Aorta (tissue), 5 donors: ENCODE results near the gene TUBGCP6. TPM values are rescaled to one million over a fixed set of nuclear protein-coding genes. Genes with fewer than 3 reads are reported as not detected.

Experiments
- ATAC-seq: fragments of 200-7000 bp; cut with Tn5 transposase; one replicate; pipeline ENCODE4 v1.9.1; 2022; ENCODE audit warnings: moderate library complexity; ENCODE audit not compliant: low FRiP score
- DNase-seq, 2 donors: peaks; one replicate each; pipeline ENCODE4 v3.0.0-alpha.2; 2020
- H3K27ac ChIP-seq, 2 donors: one replicate each; pipeline ENCODE4 v1.5.1; 2013; ENCODE audit warnings: low read length in 2 of 2, mild to moderate bottlenecking in 2 of 2, moderate library complexity in 2 of 2, control low read depth in 1 of 2, inconsistent platforms in 1 of 2, low read depth in 1 of 2
- H3K27me3 ChIP-seq, 2 donors: one replicate each; pipeline ENCODE4 v1.6.1; 2013; ENCODE audit warnings: control low read depth in 1 of 2, low read length in 1 of 2, mild to moderate bottlenecking in 1 of 2, moderate library complexity in 1 of 2; ENCODE audit not compliant: insufficient read depth in 2 of 2, control insufficient read depth in 1 of 2
- H3K36me3 ChIP-seq, 2 donors: one replicate each; pipeline ENCODE4 v1.6.1; 2013; ENCODE audit warnings: control low read depth in 1 of 2, low read length in 1 of 2, mild to moderate bottlenecking in 1 of 2; ENCODE audit not compliant: insufficient read depth in 2 of 2, control insufficient read depth in 1 of 2
- H3K4me1 ChIP-seq, 2 donors: one replicate each; pipeline ENCODE4 v1.6.1; 2013; ENCODE audit warnings: low read length in 2 of 2, control low read depth in 1 of 2, mild to moderate bottlenecking in 1 of 2, moderate library complexity in 1 of 2; ENCODE audit not compliant: insufficient read depth in 2 of 2, control insufficient read depth in 1 of 2
- H3K4me3 ChIP-seq, 2 donors: one replicate each; pipeline ENCODE4 v1.5.1; 2013; ENCODE audit warnings: low read length in 2 of 2, control low read depth in 1 of 2, mild to moderate bottlenecking in 1 of 2
- H3K9me3 ChIP-seq: one replicate; pipeline ENCODE4 v1.6.1; 2013; ENCODE audit warnings: mild to moderate bottlenecking, low read length; ENCODE audit not compliant: control insufficient read depth
- WGBS, 2 donors: extraction: QIAGEN DNeasy Blood & Tissue Kit; methylation state at CpG; one replicate each; pipeline ENCODE4 v1.1.7; 2013; 5-methylcytosine and 5-hydroxymethylcytosine counted together
- intact Hi-C, 2 donors: fragments of 100-400 bp; cut with DNase I; formaldehyde crosslinking; loops; one replicate each; pipeline versions ENCODE4 v1.14.2 to v1.15.0; 2022
- polyA plus RNA-seq, 2 donors: library from polyadenylated mRNA; stranded (reverse); fragments of 200-250 nt; gene quantifications; one replicate each; pipeline ENCODE4 v1.2.3, GENCODE V29; 2013
- total RNA-seq, 2 donors: library from RNA; stranded (reverse); fragmentation: NEBNext Ultra II Directional; extraction: Animal tissue kit (Norgen Biotek cat#: 25700); gene quantifications; one replicate each; pipeline ENCODE4 v1.2.1, GENCODE V29; 2021
- donor health status: healthy with polysubstance abuse.
- donor health status: Bipolar disorder and iron deficiency.
- donor health status: DM: no; HTN: no; CAD: no.
- donor health status: DM: no; HTN: no; CAD: no.
- donor health status: DM: yes; HTN: yes; CAD: no.

Gene TUBGCP6
- total and polyA plus RNA-seq, 4 donors: 7.0 to 134 (median 39.3) TPM

DNA sequence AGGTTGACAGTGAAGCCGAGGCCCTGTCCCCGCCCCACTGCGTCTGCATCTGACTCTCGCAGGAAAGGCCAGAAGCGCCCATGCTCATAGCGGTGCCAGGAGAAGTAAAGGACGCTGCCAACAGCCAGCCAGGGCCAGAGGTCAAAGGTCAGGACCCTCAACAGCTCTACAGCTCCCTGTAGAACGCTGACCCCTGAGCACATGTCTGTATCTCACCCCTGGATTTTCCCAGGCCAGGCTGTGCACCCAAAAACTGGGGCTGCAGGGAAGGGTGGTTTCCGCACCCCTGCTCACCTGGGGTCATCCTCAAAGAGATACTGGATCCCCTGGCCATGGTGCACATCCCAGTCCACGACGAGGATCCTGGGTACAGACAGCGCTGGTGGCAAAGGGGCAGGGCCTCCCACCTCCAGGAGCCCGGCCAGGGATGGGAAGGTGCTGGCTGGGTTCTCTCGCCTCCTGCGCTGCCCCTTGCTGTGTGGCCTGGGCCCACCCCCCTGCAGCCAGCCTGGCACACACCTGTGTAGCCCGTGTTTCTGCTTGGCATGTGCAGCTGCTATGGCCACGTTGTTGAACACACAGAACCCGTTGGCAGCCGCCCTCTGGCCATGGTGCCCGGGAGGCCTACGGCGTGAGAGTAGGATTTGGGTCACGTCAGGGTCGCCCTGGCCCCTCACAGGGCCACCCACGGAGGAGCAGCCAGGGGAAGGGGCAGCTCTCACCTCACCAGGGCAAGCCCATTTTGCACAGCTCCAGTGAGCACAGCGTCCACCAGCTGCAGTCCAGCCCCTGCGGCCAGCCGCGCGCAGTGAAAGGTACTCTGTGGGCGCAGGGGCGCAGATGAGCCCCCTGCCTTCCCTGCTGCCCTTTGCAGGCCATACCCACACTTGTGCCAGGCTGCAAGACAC is 4.8 kb upstream of the TUBGCP6 start:
- H3K4me1 ChIP-seq: no peaks in the 10 kb centered on the region
- H3K36me3 ChIP-seq: no peaks in the 10 kb centered on the region
- no peak overlapping the region for H3K4me3 ChIP-seq
- DNase-seq (no peak), ATAC-seq (no peak)
- 82 to 86% methylated on average over 32 of the region's 32 CpGs for WGBS, 2 donors
- intact Hi-C loops: loop anchor here (5.0 to 10.0 kb wide), 3 partner anchors 78 to 255 kb away; partner anchors contain the start of genes DENND6B (in 1 of the 2), LMF2 (in 1 of the 2), NCAPH2 (in 1 of the 2) and PPP6R2 (in 1 of the 2)
- H3K9me3 ChIP-seq: no peaks in the 10 kb centered on the region
- no peaks in the 10 kb centered on the region for H3K27me3 ChIP-seq
- H3K27ac ChIP-seq: no peak overlapping the region

DNA sequence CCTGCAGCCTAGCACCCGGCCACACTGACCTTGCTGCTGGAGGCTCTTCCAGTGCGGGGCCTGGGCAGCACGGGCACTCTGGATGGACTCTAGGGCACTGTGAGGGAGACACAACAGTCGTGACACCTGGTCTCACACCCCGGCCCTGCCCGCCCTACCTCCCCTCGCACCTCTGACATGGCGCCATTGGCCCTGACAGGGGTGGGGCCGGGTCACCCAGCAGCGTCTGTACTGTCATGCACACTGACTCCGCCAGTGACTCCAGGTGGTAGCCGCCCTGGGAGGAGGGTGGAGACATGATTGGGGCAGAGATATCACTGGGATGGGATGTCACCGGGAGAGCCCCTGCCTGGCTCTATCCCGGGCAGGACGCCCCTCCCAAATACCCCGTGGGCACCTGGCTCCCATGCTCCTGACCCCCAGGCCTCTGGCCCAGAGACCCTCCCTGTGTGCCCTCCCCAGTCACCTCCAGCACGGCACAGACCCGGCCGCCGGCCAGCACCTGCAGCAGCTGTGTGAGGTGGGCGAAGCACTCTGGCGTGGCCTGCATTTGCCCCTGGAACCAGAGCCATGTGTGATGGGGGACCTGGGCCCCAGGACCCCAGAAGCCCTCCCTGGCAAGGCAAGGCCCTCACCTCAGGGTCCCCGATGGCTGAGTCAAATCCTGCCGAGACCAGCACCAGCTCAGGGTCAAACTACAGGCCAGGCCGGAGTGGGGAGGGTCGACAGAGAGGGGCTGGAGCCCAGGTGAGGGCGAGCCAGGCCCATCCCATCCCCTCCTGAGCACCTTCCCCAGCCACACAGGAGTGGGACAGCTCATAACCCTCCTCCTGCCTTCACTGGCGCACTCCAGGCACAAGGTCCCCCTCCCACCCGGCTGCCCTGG is 3.6 kb upstream of the TUBGCP6 start:
- Histone ChIP-seq H3K4me3 (no peak overlapping the region), H3K27me3 (no peaks in the 10 kb centered on the region), H3K27ac (no peak overlapping the region), H3K36me3 (no peaks in the 10 kb centered on the region), H3K4me1 (no peaks in the 10 kb centered on the region), H3K9me3 (no peaks in the 10 kb centered on the region)
- 86 to 90% methylated on average over 29 of the region's 29 CpGs for WGBS, 2 donors
- DNase-seq: no peak
- ATAC-seq: no peak
- intact Hi-C loops: loop anchor here in 1 of 2 donors (10.0 kb wide), 1 partner anchor 256 kb away; the partner anchor contains the start of genes LMF2 and NCAPH2

DNA sequence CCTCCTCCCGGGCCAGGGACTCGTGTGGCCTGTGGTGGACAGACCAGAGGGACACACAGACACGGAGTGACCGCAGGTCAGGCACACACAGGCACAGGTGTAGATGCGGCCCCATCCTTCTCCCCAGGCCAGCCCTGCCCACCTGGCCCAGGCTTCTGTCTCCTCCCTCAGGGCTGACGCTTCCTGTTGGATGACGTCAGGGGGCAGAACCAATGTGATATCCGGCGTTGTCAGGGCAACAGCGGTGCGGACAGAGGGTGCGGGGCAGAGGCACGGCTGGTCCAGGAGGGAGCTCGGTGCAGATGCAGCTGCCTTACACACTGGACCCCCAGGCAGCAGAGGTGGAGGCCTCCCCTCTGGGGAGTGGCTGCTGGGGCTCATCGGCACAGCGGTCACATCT is 2.9 kb upstream of the TUBGCP6 start:
- ATAC-seq (no peak), DNase-seq (no peak)
- H3K27ac ChIP-seq: no peak overlapping the region
- H3K36me3 ChIP-seq: no peaks in the 10 kb centered on the region
- intact Hi-C loops: loop anchor here in 1 of 2 donors (10.0 kb wide), 1 partner anchor 257 kb away; the partner anchor contains the start of genes LMF2 and NCAPH2
- no peaks in the 10 kb centered on the region for H3K4me1 ChIP-seq
- 45 to 48% methylated on average over 16 of the region's 16 CpGs for WGBS, 2 donors
- H3K4me3 ChIP-seq: no peak overlapping the region
- no peaks in the 10 kb centered on the region for H3K9me3 ChIP-seq
- no peaks in the 10 kb centered on the region for H3K27me3 ChIP-seq

DNA sequence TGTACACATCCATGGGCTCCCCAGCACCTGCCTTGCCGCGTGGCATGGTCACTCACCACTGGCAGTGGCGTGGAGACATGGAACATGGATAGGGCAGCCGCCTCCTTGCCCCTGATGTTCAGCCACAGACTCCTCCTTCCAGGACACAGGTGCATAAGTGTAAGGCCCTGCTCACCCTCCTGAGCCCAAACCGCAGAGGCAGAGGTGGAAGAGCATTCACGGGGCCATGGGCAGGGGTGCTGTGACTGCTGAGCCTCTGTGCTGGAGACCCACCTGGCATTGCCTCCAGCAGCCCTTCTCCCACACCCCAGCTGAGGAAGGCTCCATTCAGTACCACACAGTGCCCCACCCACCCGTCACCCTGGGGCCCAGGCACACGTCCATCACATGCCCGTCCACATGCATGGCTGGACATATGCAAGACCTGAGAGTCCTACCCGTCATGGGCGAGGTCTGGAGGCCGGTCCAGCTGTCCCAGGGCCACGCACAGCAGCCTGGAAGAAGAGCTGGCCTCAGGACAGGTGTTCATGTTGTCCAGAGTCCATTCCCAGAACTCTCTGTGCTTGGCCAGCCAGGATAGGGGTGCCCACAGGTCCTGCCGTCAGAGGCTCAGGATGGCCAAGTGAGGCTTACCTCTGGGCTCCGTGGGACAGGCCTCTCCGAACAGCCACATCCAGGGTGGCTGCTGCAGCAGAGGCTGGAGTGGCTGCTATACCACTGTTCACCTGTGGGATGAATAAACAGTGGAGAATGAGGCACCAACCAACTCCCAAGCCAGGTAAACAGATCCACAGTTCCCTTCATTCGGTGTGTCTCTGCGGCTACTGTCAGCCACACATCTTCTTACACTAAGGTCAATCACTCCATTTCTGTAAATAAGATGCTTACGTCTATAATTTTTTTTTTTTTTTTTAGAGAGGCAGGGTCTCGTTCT is 1.7 kb upstream of the TUBGCP6 start:
- H3K36me3 ChIP-seq: no peaks in the 10 kb centered on the region
- H3K4me1 ChIP-seq: no peaks in the 10 kb centered on the region
- intact Hi-C loops: loop anchor here in 1 of 2 donors (10.0 kb wide), 1 partner anchor 258 kb away; the partner anchor contains the start of genes LMF2 and NCAPH2
- H3K27ac ChIP-seq: no peak overlapping the region
- ATAC-seq (no peak), DNase-seq (no peak)
- H3K9me3 ChIP-seq: no peaks in the 10 kb centered on the region
- WGBS, 2 donors: 81 to 84% methylated on average over 20 of the region's 20 CpGs
- H3K4me3 ChIP-seq: no peak overlapping the region
- H3K27me3 ChIP-seq: no peaks in the 10 kb centered on the region

DNA sequence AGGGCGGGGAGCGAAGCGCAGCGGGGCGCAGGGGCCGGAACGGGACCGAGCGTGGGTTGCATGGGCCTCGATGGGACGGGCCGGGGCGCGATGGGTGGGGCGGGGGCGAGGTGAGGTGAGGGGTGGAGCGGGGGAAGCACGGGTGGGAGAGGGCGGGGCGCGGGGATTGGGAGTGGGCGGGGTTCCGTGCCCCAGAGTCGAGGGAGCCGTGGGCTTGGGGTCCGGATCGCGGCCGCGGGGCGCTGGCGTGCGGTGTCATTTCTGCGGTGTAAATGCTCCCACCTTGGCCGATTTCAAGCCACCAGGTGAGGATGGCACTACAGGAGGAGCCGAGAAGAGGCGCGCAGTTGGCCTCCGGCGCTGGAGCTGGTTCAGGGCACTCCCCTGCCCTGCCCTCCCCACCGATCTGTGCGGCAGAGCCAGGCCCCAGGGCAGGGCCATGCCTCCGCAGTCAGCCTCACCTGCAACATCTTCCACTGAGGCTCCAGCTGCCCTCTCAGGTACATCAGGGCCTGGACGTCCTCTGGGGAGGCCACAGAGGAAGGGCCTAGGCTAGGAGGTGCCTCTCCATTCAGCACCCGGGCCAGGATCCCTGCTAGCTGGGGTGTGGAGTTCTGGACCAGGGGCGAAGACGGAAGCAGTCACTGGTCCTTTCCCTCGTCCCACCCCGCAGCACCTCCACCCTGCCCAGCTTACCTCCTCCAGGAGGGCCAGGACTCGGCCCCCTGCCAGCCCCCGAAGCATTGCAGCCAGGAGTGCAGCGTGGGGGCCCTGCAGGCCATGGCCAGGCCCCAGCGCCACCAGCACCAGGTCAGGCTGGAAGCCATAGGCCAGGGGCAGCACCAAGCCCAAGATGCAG is 620 bp upstream of the TUBGCP6 start:
- whole genome bisulfite sequencing, 2 donors: 12 to 20% methylated on average over 36 to 53 of the region's 53 CpGs
- intact Hi-C loops: loop anchor here in 1 of 2 donors (10.0 kb wide), 1 partner anchor 259 kb away; the partner anchor contains the start of genes LMF2 and NCAPH2
- DNase-seq (no peak), ATAC-seq (peak; percentile 28)
- Histone ChIP-seq H3K4me3 (peak overlapping the region; percentile 55 to 77), H3K4me1 (no peaks in the 10 kb centered on the region), H3K27me3 (no peaks in the 10 kb centered on the region), H3K27ac (peak overlapping the region in 1 of 2 donors; percentile 33), H3K9me3 (no peaks in the 10 kb centered on the region), H3K36me3 (no peaks in the 10 kb centered on the region)

DNA sequence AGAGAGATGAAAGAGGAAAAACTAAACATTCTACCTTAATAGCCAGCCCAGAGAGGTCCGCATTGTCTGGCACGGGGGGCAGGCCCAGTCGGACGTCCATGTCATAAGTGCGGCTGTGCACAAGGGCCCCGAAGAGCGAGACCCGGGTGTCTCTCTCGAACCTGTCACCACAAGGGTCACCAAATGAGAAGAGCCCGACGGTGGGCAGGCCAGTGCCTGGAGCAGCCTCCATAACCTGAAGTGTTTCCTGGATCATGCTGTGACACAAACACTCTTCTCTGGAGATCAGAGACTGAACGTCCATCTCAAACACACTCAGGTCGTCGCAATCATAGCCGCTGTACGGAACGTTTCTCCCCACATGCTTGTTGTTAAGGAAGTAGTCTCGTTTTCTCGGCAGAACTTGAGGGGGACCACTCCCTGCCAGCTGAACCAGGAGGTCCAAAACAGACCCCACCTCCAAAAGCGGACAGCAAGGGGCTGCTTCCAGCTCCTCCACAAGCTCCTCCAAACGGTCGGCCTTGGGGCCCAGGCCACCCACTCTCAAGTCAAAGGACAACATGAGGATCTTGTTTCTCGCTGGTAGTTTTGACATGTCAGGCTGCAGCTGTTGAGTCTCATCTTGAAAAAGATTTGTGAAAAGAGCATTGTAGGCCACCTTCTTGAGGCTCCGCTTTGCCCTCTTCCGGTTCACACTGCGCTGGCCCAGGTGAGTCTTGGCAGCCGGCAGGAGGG is 971 bp downstream of the TUBGCP6 start:
- intact Hi-C loops: loop anchor here (5.0 to 10.0 kb wide), 2 partner anchors 52 to 261 kb away; partner anchors contain the start of genes LMF2 (in 1 of the 2) and NCAPH2 (in 1 of the 2)
- Histone ChIP-seq H3K36me3 (peaks cover 0 to 4% of the 10 kb centered on the region in 2 donors), H3K4me3 (peak overlapping the region; percentile 48 to 77), H3K9me3 (no peaks in the 10 kb centered on the region), H3K27ac (peak overlapping the region in 1 of 2 donors; percentile 29), H3K4me1 (no peaks in the 10 kb centered on the region), H3K27me3 (no peaks in the 10 kb centered on the region)
- DNase-seq (no peak), ATAC-seq (no peak)
- WGBS, 2 donors: 23 to 25% methylated on average over 27 of the region's 27 CpGs
